SW480 (cell line): Measurements from ENCODE around the gene MYBBP1A.

Source experiments
- DNase-seq: peaks from one replicate; pipeline ENCODE4 v3.0.0-alpha.2; 2016; ENCODE audit warnings: low spot score

Gene MYBBP1A

GRCh38 chr17:4534928-4535666, 20.1 kb downstream of the MYBBP1A start:
- no peak for DNase-seq

- no peak for DNase-seq
Measured at GRCh38 chr17:4534515-4534914, 20.7 kb downstream of the MYBBP1A start.

- peak; percentile 70 for DNase-seq
Measured at GRCh38 chr17:4533523-4534504, 21.4 kb downstream of the MYBBP1A start.

GRCh38 chr17:4532860-4533522, 22.2 kb downstream of the MYBBP1A start:
- no peak for DNase-seq

GRCh38 chr17:4531988-4532736, 23.0 kb downstream of the MYBBP1A start:
- no peak for DNase-seq

GRCh38 chr17:4530799-4531730, 24.1 kb downstream of the MYBBP1A start:
- no peak for DNase-seq

- no peak for DNase-seq
Measured at GRCh38 chr17:4529533-4530152, 25.5 kb downstream of the MYBBP1A start.

GRCh38 chr17:4527566-4528125, 27.5 kb downstream of the MYBBP1A start:
- no peak for DNase-seq

- DNase-seq: no peak
Measured at GRCh38 chr17:4527134-4527533, 28.1 kb downstream of the MYBBP1A start.

GRCh38 chr17:4525691-4526397, 29.3 kb downstream of the MYBBP1A start:
- no peak for DNase-seq

- no peak for DNase-seq
Measured at GRCh38 chr17:4523946-4524345, 31.2 kb downstream of the MYBBP1A start.

- no peak for DNase-seq
Measured at GRCh38 chr17:4522661-4523060, 32.5 kb downstream of the MYBBP1A start.

- no peak for DNase-seq
Measured at GRCh38 chr17:4520894-4521600, 34.1 kb downstream of the MYBBP1A start.

- no peak for DNase-seq
Measured at GRCh38 chr17:4520060-4520893, 34.9 kb downstream of the MYBBP1A start.

- no peak for DNase-seq
Measured at GRCh38 chr17:4519361-4519788, 35.8 kb downstream of the MYBBP1A start.

GRCh38 chr17:4518901-4519300, 36.3 kb downstream of the MYBBP1A start:
- DNase-seq: no peak

GRCh38 chr17:4516735-4517134, 38.4 kb downstream of the MYBBP1A start:
- DNase-seq: no peak

GRCh38 chr17:4515501-4515900, 39.7 kb downstream of the MYBBP1A start:
- no peak for DNase-seq
